H1 (cell line): ENCODE results near the gene LARP1. TPM values are rescaled to one million over a fixed set of nuclear protein-coding genes. Genes with fewer than 3 reads are reported as not detected.

ENCODE experiments used
- E2F6 ChIP-seq: IDR thresholded peaks from 2 replicates; pipeline ENCODE4 v1.6.1; 2012; ENCODE audit warnings: inconsistent platforms
- SP4 ChIP-seq: IDR thresholded peaks from 2 replicates; pipeline ENCODE4 v1.6.1; 2012; ENCODE audit warnings: low read length, inconsistent platforms
- polyA plus RNA-seq, 7 experiments: library from polyadenylated mRNA; depleted of rRNA in 3 of 7; stranded (reverse) in 5 of 7; unstranded in 2 of 7; fragments of >200 nt in 5 of 7; fragments of 200-250 nt in 2 of 7; gene quantifications; 1 replicate in 5 of 7; 2 replicates in 1 of 7; 4 replicates in 1 of 7; pipeline versions ENCODE4 v1.2.1 to v1.2.3, GENCODE V29; 2011 to 2013; ENCODE audit warnings: missing spikeins in 2 of 7, mixed read lengths in 2 of 7
- total RNA-seq: library from RNA; stranded (reverse); fragmentation: NEBNext Ultra II Directional; extraction: Animal tissue kit (Norgen Biotek cat#: 25700); gene quantifications from 2 replicates; pipeline ENCODE4 v1.2.1, GENCODE V29; 2021

The LARP1 gene
- total and polyA plus RNA-seq, 2 of the 8 experiments (the other 6 are each of a cell fraction or from before 2014, with no cell fraction given): 106 to 422 TPM

- TF ChIP-seq E2F6 (no peak), SP4 (no peak)
Observed at GRCh38 chr5:154786414-154786813, 31.2 kb downstream of the LARP1 start (continued).
